ACC112 (cell line): ENCODE data around the gene TNXB.
"Not testable (repeated sequence)": the region's sequence is repeated elsewhere in the genome, so short reads cannot be mapped to it uniquely, and the experiment has no call there.

Experiments
- H2AFZ ChIP-seq: fragments of 200-600 bp; sonication (generic); one replicate; pipeline ENCODE4 v1.6.0; 2017; ENCODE audit warnings: antibody characterized with exemption, low read length; ENCODE audit not compliant: unreplicated experiment
- H3K27ac ChIP-seq: fragments of 200-600 bp; sonication (generic); 2 replicates; pipeline ENCODE4 v1.5.1; 2014; ENCODE audit warnings: low read depth, mild to moderate bottlenecking, antibody characterized with exemption, low read length, moderate library complexity
- H3K27me3 ChIP-seq: fragments of 200-600 bp; sonication (generic); 2 replicates; pipeline ENCODE4 v1.6.1; 2014; ENCODE audit warnings: mild to moderate bottlenecking, antibody characterized with exemption, low read length, moderate library complexity, mixed read lengths; ENCODE audit not compliant: insufficient read depth
- H3K36me3 ChIP-seq: fragments of 200-600 bp; sonication (generic); 2 replicates; pipeline ENCODE4 v1.6.1; 2016; ENCODE audit warnings: mild to moderate bottlenecking, antibody characterized with exemption, low read length, moderate library complexity, mixed read lengths; ENCODE audit not compliant: insufficient read depth
- H3K4me1 ChIP-seq: fragments of 200-600 bp; sonication (generic); one replicate; pipeline ENCODE4 v1.6.1; 2016; ENCODE audit warnings: low read length, mixed read lengths; ENCODE audit not compliant: insufficient read depth, unreplicated experiment, control insufficient read depth
- H3K4me3 ChIP-seq: fragments of 200-600 bp; sonication (generic); 2 replicates; pipeline ENCODE4 v1.5.1; 2014; ENCODE audit warnings: mild to moderate bottlenecking, low read depth, low read length
- H3K79me2 ChIP-seq: fragments of 200-600 bp; sonication (generic); one replicate; pipeline ENCODE4 v1.6.0; 2016; ENCODE audit warnings: low read length; ENCODE audit not compliant: control insufficient read depth, unreplicated experiment, insufficient read depth

TNXB gene

DNA sequence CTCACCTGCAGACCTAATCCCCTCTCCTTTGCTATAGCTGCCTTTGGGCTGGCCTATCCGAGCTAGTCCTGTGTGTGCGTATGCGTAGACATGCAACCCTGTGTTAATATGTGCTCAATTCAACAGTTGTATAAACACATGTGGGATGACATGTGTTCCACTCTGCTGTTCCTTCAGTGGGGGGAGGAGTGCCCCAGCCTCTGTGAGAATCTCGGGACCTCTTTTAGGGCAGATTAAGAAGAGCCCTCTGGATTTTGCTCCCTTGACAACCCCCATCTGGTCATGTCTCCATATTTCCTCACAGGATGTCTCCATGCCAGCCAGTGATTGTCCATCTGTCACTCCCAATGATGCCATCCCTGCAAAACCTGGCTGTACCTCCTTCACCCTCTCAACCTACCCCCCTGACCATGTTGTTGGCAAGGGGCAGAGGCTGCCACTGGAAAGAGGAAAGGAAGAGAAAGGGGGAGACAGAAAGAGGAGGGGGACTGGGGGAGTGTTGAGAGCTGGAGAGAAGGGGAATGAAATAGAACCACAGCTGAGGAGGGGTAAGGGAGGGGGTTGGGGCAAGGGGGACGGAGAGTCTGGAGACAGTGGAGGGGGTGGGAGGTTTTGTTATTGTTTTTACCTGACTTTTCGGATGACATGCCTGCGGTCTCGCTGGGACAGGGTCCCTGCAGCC, 42.2 kb upstream of the TNXB start:
- H2AFZ ChIP-seq: no peak overlapping the region
- H3K4me3 ChIP-seq: peak overlapping the region; percentile 67
- no peak overlapping the region for H3K27ac ChIP-seq

DNA sequence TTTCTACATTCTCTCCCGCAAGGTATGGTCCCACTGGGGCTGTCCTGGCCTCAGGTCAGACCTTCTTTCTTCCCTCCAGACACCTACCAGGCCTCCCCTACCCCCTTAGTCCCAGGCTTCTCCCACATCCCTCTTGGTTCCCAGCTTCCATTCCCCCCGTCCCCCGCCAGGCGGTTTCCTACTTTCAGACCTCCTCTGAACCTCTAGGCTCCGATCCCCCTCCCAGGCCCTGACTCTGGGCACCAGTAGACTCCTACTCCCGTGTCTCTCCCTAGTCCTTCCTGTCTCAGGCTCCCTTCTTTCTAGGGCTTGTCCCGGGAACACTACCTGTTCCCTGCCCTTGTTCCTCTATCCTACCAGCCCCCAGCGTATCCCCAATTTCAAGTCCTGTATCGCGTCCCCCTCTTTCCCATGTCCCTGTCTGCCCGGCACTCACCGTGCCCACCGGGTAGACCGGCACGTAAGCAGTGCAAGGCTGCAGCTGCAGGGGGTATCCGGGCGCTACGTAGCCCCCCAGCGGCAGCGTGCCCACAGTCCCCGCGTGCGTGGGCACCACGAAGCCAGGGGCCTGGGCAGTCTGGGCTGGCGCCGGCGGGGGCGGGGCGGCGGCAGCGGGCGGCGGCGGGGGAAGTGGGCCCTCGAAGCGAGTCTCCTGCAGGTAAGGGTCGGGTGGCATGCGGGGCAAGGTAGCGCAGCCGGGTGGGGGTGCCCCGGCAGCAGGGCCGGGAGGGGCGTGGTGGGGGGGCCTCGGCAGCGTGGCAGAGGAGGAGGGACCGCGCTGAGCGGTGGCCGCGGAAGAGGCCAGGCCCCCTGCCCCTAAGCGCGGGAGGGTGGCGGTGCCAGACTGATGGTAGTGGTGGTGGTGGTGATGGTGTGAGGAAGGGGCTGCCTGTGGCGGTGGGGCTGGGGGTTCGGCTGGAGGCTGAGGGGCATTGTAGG, 41.1 kb upstream of the TNXB start:
- H3K27ac ChIP-seq: no peak overlapping the region
- H3K4me1 ChIP-seq: peaks cover 17% of the 10 kb centered on the region
- H3K4me3 ChIP-seq: no peak overlapping the region
- no peak overlapping the region for H2AFZ ChIP-seq
- H3K79me2 ChIP-seq: peaks cover 8% of the 10 kb centered on the region
- no peaks in the 10 kb centered on the region for H3K36me3 ChIP-seq
- H3K27me3 ChIP-seq: no peaks in the 10 kb centered on the region

More for the DNA sequence above, 42.2 kb upstream of the TNXB start:
- Histone ChIP-seq H3K79me2 (peaks cover 18% of the 10 kb centered on the region), H3K36me3 (no peaks in the 10 kb centered on the region), H3K27me3 (no peaks in the 10 kb centered on the region), H3K4me1 (peaks cover 23% of the 10 kb centered on the region)

DNA sequence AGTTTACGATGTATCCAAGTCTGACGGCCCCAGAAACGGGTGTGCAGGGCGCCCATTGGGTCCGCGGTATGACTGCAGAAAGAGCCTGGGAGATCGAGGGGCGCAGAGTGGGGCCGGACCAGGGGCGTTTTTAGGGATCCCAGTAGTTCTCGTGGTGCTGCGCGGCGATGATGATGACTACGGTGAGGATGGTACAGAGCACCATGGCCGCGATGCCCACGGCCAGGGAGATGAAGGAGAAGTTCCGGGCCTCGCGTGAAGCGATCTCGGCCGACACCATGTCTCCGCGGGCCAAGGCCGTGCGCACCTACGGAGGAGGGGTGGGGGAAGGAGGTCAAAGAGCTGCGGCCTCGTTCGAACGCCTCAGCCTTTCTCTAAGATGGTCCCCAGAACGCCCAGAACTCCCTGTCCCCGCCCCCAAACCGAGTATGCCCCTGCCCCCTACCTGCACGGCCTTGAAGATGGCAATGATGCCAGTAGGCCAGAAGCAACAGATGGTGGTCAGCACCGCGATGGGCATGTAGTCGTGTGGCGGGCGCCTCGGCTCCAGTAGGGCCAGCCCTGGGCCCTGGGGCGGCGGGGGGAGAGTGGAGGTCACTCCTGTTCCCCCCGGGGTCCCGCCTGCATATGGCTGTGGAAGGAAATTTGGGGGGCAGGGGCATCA, 40.1 kb upstream of the TNXB start:
- H3K27me3 ChIP-seq: no peaks in the 10 kb centered on the region
- no peak overlapping the region for H3K4me3 ChIP-seq
- H3K79me2 ChIP-seq: no peaks in the 10 kb centered on the region
- H3K4me1 ChIP-seq: peaks cover 13% of the 10 kb centered on the region
- H3K27ac ChIP-seq: no peak overlapping the region
- no peaks in the 10 kb centered on the region for H3K36me3 ChIP-seq
- no peak overlapping the region for H2AFZ ChIP-seq

DNA sequence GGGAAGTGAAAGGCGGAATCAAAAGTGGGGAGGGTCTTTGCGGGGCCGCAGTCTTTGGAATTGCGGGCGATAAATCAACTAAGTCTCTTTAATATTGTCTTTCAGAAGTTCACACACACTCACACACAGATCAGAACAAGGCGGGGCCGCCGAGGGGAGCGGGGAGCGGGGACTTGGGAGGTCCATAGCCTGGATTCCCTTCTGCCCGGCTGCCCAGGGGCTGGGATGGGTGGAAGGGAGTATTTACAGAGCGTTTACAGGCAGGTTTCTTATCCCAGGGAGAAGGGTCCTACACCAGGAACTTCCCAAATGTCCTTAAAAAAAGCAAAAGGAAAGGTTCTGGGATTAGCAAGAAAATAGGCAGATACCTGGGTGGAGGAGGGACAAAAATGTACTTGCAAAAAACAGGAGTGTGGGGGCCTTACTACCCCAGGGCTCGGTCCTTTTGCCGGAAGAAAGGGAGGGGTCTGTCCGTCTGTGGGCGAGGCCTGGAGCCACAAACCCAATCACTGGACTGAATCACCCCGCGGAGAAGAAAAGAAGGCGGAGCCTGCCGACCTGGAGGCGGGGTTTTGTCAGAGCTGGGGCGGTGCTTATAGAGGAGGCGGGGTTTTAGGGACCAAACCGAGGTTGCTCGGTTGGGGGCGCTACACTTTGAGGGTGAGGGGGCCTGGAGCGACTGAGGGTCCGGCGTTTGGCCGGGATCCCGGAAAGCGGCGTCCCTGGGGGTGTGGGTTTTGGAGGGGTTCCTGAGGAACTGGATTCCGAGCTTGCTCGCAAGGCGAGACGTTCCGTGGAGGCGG, 39.4 kb upstream of the TNXB start:
- H3K4me3 ChIP-seq: no peak overlapping the region
- no peaks in the 10 kb centered on the region for H3K27me3 ChIP-seq
- H3K79me2 ChIP-seq: no peaks in the 10 kb centered on the region
- peaks cover 13% of the 10 kb centered on the region for H3K4me1 ChIP-seq
- H3K27ac ChIP-seq: no peak overlapping the region
- H3K36me3 ChIP-seq: no peaks in the 10 kb centered on the region
- H2AFZ ChIP-seq: no peak overlapping the region

DNA sequence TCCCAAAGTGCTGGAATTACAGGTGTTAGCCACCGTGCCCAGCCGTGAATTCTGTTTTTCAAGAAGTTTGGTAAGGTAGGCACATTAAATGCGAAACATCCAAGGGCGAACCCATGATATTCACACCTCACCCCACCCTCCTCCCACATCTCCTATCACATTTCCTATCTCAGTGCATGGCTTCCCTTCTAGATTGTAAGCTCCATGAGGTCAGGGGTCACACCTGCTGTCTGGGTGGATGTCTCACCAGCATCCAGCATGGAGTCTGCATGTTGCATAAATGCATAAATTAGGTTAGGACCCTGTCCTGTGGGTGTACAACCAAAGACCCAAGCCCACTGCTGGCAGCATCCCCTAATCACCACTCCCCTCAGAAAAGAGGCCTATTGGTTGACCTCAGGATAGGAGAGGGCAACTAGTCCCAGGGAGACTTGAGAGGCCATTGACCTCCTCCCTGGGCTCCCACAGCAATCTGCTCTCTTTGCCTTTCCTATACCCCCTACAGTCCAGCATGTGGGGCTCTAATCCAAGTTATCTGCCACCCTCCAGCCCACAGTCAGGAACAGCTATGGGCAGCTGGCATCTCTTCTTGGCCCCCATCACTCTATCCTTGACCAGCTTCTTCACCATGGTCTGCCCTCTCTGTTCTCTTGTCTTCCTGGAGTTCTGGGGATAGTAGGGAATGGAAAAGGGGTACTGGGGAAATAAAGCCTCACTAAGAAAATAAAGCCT, 38.4 kb upstream of the TNXB start:
- Histone ChIP-seq H3K4me3 (no peak overlapping the region), H3K36me3 (no peaks in the 10 kb centered on the region), H2AFZ (no peak overlapping the region), H3K79me2 (no peaks in the 10 kb centered on the region), H3K4me1 (peaks cover 12% of the 10 kb centered on the region), H3K27ac (no peak overlapping the region), H3K27me3 (no peaks in the 10 kb centered on the region)

DNA sequence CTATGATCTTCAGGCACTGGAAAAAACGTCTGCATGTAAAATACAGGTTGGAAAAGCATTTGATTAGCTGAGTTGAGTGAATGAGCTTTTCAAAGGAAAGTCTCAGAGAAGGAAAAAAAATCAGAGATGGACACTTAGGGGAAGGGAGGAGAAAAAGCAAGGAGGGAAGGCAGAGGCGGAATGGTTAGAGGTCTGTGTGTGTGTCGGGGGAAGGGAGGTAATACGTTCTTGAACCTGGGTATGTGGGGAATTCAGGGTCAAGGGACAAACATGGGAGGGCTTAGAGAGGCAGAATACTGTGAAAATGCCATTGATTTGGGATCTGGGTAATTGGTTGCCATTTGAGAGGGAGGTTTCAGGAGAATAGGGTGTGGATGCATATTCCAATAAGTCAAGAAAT, 37.5 kb upstream of the TNXB start:
- Histone ChIP-seq H2AFZ (no peak overlapping the region), H3K4me1 (peaks cover 5% of the 10 kb centered on the region), H3K79me2 (no peaks in the 10 kb centered on the region), H3K27me3 (no peaks in the 10 kb centered on the region), H3K36me3 (no peaks in the 10 kb centered on the region), H3K27ac (no peak overlapping the region), H3K4me3 (no peak overlapping the region)

DNA sequence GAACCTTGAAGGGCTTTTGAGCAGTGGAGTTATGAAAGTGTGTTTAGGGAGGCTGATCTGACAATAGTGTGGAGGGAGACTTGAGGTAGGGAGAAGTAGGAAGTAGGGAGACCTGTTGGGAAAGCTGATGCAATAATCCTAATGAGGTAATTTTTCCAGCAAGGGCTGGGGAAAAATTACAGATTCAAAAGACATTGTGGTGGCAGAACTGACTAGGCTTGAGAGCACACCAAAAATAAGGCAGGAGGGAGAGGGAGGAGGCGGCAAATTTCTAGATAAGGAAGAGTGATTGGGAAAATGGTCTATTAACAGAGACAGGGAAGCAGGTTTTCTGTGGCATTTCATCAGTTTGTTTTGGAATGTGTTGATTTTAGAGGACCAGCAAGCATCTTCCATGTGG, 37.1 kb upstream of the TNXB start:
- H3K4me1 ChIP-seq: peaks cover 4% of the 10 kb centered on the region
- no peaks in the 10 kb centered on the region for H3K27me3 ChIP-seq
- no peak overlapping the region for H3K27ac ChIP-seq
- H3K79me2 ChIP-seq: no peaks in the 10 kb centered on the region
- H3K4me3 ChIP-seq: no peak overlapping the region
- H3K36me3 ChIP-seq: no peaks in the 10 kb centered on the region
- no peak overlapping the region for H2AFZ ChIP-seq

DNA sequence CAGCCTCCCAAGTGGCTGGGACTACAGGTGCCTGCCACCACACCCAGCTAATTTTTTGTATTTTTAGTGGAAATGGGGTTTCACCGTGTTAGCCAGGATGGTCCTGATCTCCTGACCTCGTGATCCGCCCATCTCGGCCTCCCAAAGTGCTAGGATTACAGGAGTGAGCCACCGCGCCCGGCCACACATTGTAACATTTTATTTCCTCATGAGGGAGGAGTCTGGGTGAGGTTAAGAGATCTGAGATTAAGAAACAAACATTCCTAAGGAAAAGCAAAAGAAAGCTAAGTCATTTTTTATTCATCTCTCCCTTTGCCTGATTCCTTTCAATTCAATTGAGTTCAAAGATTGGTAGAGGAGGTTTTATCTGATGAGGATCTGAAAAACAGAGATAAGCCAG, 35.1 kb upstream of the TNXB start:
- H3K4me3 ChIP-seq, H3K27ac ChIP-seq, H2AFZ ChIP-seq, H3K4me1 ChIP-seq, H3K36me3 ChIP-seq, H3K79me2 ChIP-seq, H3K27me3 ChIP-seq: not testable (repeated sequence)

DNA sequence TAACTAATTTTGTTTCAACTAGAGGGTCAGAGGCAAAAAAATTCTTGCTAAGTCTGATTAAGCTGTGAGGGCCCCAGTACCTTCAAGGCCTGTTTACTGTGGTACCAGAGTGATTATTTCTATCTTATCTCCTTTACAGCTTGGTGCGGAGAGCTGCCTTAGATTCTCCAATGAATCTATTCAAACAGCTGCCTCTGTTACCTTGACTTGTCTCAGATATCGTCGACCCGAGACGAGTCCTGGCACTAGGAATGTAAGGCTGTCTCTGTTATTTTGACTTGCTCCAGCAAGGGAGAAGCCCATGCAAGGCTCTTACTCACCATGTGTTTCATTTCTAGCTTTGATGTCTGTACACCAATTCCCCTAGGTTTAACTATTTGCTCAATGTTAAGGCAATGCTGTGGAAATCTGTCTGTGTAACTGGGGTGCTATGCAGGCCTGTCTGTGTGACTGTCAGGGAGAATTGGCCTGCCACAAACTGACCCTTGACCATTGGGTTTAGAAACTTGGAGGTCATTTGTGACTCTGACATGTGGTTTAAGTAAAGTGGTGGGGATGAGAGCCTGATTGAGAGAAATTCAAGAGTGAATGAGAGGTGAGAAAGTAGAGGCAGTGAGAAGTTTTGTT, 31.4 kb upstream of the TNXB start:
- no peaks in the 10 kb centered on the region for H3K4me1 ChIP-seq
- no peak overlapping the region for H3K27ac ChIP-seq
- no peak overlapping the region for H3K4me3 ChIP-seq
- H2AFZ ChIP-seq: no peak overlapping the region
- no peaks in the 10 kb centered on the region for H3K27me3 ChIP-seq
- H3K36me3 ChIP-seq: no peaks in the 10 kb centered on the region
- no peaks in the 10 kb centered on the region for H3K79me2 ChIP-seq
